NCI-H1694 treated with DMSO at 0.1 percent for 48 hours (cell line): Measurements from ENCODE around the gene CD6.

ENCODE experiments used
- DNase-seq: peaks from one replicate; lab custom pipeline; 2025; lab: John Stamatoyannopoulos, UW

Gene CD6, protein sequence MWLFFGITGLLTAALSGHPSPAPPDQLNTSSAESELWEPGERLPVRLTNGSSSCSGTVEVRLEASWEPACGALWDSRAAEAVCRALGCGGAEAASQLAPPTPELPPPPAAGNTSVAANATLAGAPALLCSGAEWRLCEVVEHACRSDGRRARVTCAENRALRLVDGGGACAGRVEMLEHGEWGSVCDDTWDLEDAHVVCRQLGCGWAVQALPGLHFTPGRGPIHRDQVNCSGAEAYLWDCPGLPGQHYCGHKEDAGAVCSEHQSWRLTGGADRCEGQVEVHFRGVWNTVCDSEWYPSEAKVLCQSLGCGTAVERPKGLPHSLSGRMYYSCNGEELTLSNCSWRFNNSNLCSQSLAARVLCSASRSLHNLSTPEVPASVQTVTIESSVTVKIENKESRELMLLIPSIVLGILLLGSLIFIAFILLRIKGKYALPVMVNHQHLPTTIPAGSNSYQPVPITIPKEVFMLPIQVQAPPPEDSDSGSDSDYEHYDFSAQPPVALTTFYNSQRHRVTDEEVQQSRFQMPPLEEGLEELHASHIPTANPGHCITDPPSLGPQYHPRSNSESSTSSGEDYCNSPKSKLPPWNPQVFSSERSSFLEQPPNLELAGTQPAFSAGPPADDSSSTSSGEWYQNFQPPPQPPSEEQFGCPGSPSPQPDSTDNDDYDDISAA

DNA sequence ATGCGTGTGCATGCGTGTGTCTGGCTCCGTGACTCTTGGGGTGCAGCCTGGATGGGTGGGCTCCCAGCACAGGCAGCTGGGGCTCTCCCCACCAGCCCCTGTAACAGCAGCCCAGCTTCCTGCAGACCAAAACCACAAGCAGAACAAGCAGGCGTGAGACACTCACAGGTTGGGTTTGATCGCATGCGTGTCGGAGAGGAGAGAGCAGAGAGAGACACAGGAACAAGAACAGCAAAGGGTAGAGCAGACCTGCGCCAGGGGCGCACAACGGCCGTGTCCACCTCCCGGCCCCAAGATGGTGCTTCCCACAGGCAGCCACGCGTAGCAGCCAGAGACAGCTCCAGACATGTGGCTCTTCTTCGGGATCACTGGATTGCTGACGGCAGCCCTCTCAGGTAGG, at the start of gene CD6:
TSS of gene CD6 (plus strand) at position 161 of the 400 bp plus-strand sequence. CDS start at position 347, 186 bp downstream.
- no peak for DNase-seq

DNA sequence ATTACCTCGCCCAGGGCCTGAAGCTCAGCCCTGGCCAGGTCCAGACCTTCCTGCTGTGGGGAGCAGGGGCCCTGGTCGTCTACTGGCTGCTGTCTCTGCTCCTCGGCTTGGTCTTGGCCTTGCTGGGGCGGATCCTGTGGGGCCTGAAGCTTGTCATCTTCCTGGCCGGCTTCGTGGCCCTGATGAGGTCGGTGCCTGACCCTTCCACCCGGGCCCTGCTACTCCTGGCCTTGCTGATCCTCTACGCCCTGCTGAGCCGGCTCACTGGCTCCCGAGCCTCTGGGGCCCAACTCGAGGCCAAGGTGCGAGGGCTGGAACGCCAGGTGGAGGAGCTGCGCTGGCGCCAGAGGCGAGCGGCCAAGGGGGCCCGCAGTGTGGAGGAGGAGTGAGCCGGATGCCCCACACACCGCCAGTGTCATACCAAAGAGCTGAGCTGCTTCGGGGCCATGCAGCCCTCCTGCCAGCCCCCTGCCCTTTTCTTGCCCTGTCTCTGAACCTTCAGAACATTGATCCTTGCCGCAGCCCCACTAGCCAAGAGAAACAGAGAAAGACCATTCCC, 49.6 kb upstream of the CD6 start:
- no peak for DNase-seq

DNA sequence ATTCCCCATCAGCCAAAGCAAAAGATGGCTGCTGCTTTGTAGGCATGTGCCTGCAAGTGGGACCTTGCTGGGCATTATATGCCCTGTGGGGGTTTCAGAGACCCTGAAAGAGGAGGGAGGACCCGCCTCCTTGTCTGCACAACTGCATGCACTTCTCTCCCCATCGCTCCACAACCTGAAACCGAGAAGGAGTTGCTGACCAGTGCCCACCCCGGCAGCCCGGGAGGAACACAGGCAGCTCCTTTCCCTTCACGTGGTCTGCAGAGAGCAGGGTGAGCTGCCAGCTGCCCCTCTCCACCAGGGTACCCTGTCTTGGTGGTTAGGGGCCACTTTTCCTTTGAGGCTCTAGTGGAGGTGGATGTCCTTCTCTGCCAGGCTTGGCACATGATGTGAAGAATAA, 48.6 kb upstream of the CD6 start:
- no peak for DNase-seq

DNA sequence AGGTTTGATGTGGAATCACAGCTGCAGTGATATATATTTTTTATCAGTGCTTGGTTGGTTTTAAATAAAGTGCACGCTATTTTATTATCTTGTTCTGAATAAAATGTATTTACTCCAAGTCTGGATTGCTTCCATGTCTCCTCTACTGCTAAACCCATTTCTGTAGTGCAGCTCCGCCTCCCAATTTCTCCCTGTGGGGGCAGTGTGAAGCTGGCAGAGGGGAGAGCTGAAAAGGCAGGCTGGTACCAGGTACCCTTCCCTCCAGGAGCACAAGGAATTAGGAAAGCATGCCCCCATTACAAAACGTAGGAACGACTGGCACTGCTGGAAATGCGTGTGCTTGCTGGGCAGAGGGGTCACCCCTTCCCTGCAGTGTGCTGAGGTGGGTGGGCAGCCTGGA, 48.2 kb upstream of the CD6 start:
- DNase-seq, result no peak

DNA sequence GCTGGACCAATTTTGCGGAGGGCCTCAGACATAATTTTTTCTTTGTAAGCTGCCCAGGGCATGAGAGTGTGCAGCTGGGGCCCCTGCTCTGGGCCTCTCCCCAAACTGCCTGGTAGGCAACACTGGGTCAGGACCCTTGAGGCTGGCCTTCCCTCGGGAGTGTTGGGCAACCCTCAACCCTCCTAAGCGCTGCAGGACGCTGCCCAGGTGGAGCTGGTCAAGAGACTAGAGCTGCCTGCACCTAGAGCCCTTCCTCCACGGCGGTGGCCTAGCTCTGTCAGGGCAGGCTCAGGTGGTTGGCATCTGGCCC, 47.7 kb upstream of the CD6 start:
- DNase-seq, result no peak

DNA sequence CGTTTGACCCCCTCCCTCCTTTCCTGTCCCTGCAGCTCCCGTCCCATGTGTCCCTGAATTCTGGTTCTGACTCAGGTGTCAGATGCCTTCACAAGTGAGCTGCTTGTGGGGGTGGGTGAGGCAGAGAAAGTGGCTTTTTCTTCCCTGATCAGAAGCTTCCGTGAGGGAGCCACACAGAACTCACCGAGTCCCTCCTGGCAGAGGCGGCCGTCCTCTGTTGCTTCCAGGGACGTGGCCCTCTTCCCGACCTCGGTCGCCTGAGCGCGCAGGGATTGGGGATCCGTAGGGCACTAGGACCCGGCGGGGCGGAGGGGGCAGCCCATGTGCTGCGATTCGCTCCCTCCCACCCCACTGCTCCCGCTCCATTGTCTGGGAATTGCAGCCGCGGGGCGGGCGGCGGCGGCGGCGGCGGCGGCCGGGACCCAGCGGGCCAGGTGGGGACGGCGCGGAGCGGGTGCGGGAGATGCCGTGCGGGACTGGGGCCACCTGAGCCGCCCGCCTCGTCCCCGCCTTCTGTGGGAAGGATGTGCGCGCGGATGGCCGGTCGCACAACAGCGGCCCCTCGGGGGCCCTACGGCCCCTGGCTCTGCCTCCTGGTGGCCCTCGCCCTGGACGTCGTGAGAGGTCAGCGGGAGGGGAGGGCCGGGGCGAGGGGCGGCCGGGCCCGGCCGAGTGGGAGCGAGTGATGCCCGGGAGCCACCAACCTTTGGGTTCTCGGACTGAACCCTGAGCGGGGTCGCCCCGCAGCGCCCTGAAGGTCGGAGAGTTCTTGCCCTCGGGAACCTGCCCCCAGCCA, 47.2 kb upstream of the CD6 start, which contains the start of gene TMEM132A:
TSS of gene TMEM132A (plus strand) at position 351 of the 796 bp plus-strand sequence. CDS start at position 525, 174 bp downstream.
- DNase-seq, result peak; percentile 30

DNA sequence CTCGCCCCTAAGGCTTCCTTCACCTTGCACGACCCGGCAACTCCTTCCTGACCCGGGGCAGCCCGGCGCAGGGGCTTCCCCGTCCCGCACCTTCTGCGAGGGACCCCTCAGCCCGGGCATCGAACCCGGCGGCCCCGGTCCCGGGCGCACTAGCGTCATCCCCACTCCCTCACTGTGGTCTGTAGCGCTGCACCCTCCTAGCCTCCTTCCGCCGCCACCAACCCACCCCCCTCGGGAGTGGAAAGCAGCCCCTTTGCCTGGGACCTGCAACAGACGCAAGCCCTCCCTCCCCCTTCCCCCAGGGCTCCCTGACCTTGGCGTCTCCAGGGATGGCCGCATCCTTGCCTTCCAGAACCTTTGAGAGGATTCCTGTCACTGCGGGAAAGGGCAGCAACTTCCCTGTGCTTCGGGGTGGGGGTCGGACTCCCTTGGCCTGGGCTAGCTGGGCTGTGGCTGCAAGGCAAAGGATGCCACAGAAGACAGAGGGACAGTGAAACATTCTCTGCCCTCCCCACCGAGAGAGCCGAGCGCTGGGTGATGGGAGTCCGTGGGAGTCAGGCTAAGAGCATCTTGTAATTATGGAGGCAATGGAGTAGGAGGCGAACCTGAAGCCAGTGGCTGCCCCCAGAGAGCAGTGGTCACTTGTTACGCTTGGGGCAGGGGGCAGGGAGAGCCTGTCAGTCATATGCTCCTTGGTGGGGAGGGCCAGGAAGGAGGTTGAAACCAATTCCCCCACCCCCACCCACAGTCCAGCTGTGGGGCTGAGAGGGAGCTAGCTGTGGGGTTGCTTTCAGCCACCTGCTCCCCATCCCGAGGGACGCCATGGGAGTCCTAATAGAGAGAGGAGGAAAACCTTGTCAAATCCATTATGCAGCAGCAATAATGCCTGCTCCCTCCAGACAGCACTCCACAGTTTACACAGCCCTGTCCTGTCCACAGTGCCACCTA, 46.3 kb upstream of the CD6 start:
- DNase-seq, result no peak

DNA sequence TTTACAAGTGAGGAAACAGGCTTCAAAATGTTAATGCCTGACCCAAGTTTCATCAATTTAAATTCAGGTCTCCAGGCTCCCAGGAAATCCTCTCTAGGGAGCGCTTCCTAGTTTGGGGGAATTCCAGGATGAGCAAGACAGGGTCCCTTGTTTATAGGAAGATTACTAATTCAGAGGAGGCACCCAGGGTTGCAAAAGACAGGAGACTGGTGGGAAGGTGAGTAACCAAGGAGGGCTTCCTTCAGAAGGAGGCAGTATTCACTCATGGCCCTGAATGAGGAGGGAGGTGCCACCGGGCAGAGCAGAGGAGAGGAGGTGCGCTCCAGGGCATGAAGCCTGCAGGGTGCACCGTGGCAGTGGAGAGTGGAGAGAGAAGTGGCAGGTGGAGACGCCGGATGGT, 45.6 kb upstream of the CD6 start:
- no peak for DNase-seq

DNA sequence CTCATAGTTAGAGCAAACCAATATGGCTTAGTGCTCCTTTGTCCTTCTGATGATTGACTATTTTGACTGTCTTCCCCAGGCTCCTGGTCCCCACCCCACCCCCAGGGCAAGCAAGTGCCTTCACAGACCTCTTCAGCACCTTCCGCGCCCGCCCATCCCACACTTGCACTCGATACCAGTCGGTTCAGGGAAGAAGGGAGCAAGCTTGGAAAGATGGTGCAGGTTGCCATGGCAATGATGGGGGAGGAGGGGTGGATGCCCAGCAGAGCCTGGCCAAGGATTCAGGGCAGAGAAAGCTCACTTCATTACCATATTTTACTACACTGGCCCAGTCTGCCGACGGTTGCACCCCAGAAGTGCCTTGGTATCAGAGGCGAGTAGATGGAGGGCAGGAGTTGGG, 45.0 kb upstream of the CD6 start:
- DNase-seq, result no peak

DNA sequence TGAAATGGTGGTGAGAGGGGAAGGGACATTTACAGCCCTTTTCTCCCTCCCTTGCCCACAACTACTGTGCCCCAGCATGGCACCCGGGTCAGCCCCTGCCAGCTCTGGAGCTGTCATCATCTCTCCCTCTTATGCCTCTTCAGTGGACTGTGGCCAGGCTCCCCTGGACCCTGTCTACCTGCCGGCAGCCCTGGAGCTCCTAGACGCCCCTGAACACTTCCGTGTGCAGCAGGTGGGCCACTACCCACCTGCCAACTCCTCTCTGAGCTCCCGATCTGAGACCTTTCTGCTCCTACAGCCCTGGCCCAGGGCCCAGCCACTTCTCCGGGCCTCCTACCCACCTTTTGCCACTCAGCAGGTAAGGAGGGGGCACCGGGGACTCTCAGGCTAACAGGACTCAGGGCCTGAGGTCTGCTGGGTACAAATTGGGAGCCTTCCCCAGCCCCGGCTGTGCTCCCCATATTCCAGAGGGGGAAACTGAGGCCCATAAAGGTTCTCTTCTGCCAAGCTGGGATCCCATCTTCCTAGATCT, 44.4 kb upstream of the CD6 start:
- DNase-seq, result no peak

DNA sequence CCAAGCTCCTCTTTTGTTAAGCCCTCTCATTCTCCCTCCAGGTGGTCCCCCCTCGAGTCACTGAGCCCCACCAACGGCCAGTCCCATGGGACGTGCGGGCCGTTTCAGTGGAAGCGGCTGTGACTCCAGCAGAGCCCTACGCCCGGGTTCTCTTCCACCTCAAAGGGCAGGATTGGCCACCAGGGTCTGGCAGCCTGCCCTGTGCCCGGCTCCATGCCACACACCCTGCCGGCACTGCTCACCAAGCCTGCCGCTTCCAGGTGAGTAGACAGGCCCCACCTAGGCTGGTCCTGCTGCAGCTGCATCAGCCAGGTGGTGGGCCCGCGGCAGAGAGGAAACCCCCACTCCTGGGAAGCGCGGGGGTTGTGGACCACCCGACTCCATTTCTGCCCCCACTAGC, 43.9 kb upstream of the CD6 start:
- DNase-seq, result no peak

DNA sequence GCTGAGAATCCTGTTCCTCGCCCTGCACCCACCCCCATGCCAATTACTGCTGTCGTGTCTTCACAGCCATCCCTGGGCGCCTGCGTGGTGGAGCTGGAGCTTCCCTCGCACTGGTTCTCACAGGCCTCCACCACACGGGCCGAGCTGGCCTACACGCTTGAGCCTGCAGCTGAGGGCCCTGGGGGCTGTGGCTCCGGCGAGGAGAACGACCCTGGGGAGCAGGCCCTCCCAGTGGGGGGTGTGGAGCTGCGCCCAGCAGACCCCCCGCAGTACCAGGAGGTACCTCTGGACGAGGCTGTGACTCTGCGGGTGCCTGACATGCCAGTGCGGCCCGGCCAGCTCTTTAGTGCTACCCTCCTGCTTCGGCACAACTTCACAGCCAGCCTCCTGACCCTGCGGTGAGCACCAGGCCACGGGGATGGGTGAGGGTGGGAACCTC, 42.9 kb upstream of the CD6 start:
- no peak for DNase-seq

DNA sequence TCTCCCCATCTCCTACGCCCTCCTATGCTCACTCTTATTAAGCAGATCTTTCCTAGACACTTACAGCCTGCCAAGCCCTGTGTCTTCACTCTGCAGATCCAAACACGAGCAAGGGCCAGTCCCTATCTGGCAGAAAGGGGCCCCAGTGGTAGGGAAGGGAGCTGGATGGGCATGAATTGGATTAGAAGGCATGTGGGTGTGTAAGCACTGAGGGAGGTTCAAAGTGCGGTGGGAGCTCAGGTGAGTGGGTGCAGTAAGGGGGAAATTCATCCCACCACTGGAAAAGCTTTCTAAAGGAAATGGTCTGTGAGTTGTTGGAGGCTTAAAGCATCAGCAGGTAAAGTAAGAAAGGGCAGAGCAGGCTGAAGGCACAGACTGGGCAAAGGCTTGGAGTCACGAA, 41.7 kb upstream of the CD6 start:
- DNase-seq, result no peak

DNA sequence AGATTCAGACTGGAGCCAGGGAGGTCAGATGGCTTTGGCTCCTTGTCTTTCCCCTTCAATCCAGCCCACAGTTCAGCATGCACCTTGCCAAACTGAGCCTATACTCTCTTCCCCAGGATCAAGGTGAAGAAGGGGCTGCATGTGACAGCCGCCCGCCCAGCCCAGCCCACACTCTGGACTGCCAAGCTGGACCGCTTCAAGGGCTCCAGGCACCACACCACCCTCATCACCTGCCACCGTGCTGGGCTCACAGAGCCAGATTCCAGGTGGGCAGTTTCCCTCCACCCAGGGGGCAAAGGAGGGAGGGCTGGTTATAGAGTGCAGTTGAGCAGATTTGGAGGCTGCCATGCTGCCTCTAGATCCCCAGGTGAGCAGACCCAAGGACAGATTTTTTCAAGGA, 41.1 kb upstream of the CD6 start:
- no peak for DNase-seq

DNA sequence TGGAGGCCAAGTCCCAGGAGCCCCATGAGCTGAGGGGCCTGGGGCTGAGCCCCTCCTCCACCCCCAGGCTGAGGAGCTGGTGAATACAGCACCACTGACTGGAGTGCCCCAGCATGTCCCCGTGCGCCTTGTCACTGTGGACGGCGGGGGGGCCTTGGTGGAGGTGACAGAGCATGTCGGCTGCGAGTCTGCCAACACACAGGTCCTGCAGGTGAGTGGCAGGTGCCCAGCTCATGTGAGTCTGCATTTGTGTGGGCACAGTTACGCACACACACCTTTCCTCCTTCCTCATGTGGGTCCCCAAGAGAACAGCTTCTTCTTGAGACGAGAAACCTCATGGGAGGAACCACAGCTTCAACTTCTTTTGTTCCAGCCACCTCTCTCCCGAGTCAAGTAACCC, 39.6 kb upstream of the CD6 start:
- no peak for DNase-seq

DNA sequence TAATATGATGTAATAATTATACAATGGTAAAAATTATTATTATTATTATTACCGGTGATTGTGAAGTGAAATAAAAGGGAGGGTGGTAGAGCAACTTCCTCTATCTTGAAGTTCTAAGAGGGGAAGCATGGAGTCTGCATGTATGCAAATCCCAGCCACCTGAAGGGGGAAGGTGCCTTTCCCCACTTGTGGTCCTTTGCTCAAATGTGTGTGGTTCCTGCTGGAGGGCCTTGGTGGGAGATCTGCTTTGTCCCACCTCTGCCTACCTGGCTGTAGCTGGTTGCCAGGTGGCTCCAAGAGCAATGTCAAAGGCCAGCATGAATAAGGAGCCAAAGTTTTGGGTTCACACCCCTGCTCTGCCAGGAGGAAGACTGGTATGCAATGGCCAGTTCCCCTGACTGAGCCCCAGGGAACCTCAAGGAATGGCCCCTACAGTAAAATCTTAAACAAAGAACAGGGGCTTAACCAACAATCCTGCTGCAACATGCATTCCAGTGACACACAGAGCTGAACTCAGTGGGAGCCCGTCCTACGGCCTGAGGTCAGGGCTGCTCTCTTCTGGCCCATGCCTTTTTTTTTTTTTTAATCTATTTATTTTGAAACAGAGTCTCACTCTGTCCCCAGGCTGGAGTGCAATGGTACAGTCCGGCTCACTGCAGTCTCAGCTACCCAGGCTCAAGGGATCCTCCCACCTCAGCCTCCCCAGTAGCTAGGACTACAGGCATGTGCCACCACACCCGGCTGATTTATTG, 38.7 kb upstream of the CD6 start:
- DNase-seq, result no peak

DNA sequence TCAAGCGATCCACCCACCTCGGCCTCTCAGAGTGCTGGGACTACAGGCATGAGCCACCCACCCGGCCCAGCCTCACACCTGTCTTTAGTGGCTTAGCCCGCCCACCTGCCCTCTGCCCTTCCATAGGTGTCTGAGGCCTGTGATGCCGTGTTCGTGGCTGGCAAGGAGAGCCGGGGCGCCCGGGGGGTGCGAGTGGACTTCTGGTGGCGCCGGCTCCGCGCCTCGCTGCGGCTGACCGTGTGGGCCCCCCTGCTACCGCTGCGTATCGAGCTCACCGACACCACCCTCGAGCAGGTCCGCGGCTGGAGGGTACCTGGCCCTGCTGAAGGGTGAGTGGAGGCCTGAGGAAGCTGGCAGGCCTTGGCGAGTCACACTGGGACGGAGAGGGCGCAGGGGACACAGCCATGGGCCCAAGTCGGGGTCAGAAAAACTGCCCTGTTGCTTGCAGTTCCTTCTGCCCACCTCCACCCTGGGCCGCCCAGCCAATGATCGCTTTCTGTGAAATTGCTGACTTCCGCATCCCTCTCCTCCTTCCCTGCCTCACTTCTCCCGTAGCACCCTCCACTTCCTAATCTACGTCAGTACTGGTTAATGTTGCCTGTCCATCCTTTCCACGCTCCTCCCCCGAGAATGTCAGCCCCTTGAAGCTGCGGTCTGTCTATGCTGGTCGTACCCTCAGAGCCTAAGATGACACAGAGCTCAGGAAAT, 37.9 kb upstream of the CD6 start:
- no peak for DNase-seq

DNA sequence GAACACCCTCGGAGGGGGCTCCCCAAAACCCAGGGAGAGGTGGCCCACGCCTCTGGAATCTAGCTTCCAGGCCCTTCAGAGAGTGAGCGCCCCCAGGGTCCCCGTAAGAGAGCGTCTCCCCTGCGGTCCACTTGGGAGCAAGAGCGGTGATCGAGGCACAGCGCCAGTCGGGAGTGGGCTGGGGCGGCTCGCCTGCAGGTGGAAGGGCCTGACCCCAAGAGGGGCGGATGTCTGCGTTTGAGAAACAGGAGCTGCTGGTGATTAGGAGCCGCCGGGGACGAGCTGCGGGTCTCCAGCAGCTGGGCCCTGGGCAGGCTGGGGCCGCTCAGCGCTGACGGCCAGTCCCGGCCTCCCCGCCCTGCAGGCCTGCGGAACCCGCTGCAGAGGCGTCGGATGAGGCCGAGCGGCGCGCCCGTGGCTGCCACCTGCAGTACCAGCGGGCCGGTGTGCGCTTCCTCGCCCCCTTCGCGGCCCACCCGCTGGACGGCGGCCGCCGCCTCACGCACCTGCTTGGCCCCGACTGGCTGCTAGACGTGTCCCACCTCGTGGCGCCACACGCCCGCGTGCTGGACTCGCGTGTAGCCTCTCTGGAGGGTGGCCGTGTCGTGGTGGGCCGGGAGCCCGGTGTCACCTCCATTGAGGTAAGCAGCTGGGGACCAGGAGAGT, 37.2 kb upstream of the CD6 start:
- DNase-seq, result no peak
